Astrocyte (in vitro differentiated cells and primary cell): Measurements from ENCODE around the gene TACSTD2. TPM values are rescaled to one million over a fixed set of nuclear protein-coding genes. Genes with fewer than 3 reads are reported as not detected.
A peak's percentile ranks its signal among the peaks of the same experiment; 100 is the strongest.
"Not testable (repeated sequence)": the region's sequence is repeated elsewhere in the genome, so short reads cannot be mapped to it uniquely, and the experiment has no call there.

Experiments used
- DNase-seq: peaks from one replicate; pipeline ENCODE4 v3.0.0-alpha.2; 2010; ENCODE audit warnings: low read depth
- FAIRE-seq: peaks from 2 replicates; lab custom pipeline; 2011; peaks lifted over from hg19 to GRCh38; lab: Jason Lieb, UNC
- H2AFZ ChIP-seq: 2 replicates; pipeline ENCODE4 v1.6.0; 2012; ENCODE audit warnings: low read depth, low read length, inconsistent platforms
- H3K27ac ChIP-seq: 2 replicates; pipeline ENCODE4 v1.5.1; 2011; ENCODE audit warnings: low read depth, low read length, inconsistent platforms
- H3K27me3 ChIP-seq: 2 replicates; pipeline ENCODE4 v1.6.0; 2011; ENCODE audit warnings: low read length, inconsistent platforms; ENCODE audit not compliant: insufficient read depth
- H3K36me3 ChIP-seq: 2 replicates; pipeline ENCODE4 v1.5.1; 2011; ENCODE audit warnings: low read length, inconsistent platforms; ENCODE audit not compliant: insufficient read depth
- H3K4me1 ChIP-seq: 2 replicates; pipeline ENCODE4 v1.5.1; 2011; ENCODE audit warnings: low read length, inconsistent platforms; ENCODE audit not compliant: insufficient read depth
- H3K4me2 ChIP-seq: 2 replicates; pipeline ENCODE4 v1.6.0; 2012; ENCODE audit warnings: low read length, inconsistent platforms
- H3K4me3 ChIP-seq: 2 replicates; pipeline ENCODE4 v1.5.1; 2011; ENCODE audit warnings: low read depth, mild to moderate bottlenecking, low read length, inconsistent platforms; ENCODE audit not compliant: insufficient read depth
- H3K79me2 ChIP-seq: 2 replicates; pipeline ENCODE4 v1.6.0; 2012; ENCODE audit warnings: mild to moderate bottlenecking, low read length, inconsistent platforms; ENCODE audit not compliant: insufficient read depth
- H3K9ac ChIP-seq: 2 replicates; pipeline ENCODE4 v1.6.0; 2012; ENCODE audit warnings: mild to moderate bottlenecking, low read length, inconsistent platforms
- H3K9me3 ChIP-seq: 2 replicates; pipeline ENCODE4 v1.5.1; 2012; ENCODE audit warnings: low read depth, mild to moderate bottlenecking, low read length, inconsistent platforms; ENCODE audit not compliant: insufficient read depth
- H4K20me1 ChIP-seq: 2 replicates; pipeline ENCODE4 v1.6.0; 2012; ENCODE audit warnings: low read length, inconsistent platforms; ENCODE audit not compliant: insufficient read depth
- H3K27ac Mint-ChIP-seq: one replicate; pipeline ENCODE4 v1.8.0; 2021; ENCODE audit warnings: mild to moderate bottlenecking, mixed read lengths; ENCODE audit not compliant: unreplicated experiment
- H3K27me3 Mint-ChIP-seq: one replicate; pipeline ENCODE4 v1.8.0; 2021; ENCODE audit warnings: low read depth, mixed read lengths; ENCODE audit not compliant: unreplicated experiment
- H3K36me3 Mint-ChIP-seq: one replicate; pipeline ENCODE4 v1.8.0; 2021; ENCODE audit warnings: low read depth, mixed read lengths; ENCODE audit not compliant: unreplicated experiment
- H3K4me1 Mint-ChIP-seq: one replicate; pipeline ENCODE4 v1.8.0; 2021; ENCODE audit warnings: low read depth, mixed read lengths; ENCODE audit not compliant: unreplicated experiment
- H3K4me3 Mint-ChIP-seq: one replicate; pipeline ENCODE4 v1.8.0; 2021; ENCODE audit warnings: mild to moderate bottlenecking, moderate library complexity, mixed read lengths; ENCODE audit not compliant: unreplicated experiment
- H3K9me3 Mint-ChIP-seq: one replicate; pipeline ENCODE4 v1.8.0; 2021; ENCODE audit warnings: mild to moderate bottlenecking, mixed read lengths; ENCODE audit not compliant: unreplicated experiment
- EZH2 ChIP-seq: IDR thresholded peaks from 2 replicates; pipeline ENCODE4 v1.6.1; 2012; ENCODE audit warnings: mild to moderate bottlenecking, low read length, inconsistent platforms; ENCODE audit not compliant: insufficient read depth
- total RNA-seq: library from RNA; stranded (reverse); gene quantifications from 2 replicates; pipeline ENCODE4 v1.2.1, GENCODE V29; 2021
- TF ChIP-seq, protein P1 (sequence below): IDR thresholded peaks from 2 replicates; pipeline ENCODE4 v1.5.1; 2011; ENCODE audit warnings: low read depth, mild to moderate bottlenecking, inconsistent platforms, low read length, moderate library complexity; ENCODE audit not compliant: insufficient read depth

The TACSTD2 gene
- total RNA-seq, 1 donor from 2014 or later = 3.0 TPM

DNA sequence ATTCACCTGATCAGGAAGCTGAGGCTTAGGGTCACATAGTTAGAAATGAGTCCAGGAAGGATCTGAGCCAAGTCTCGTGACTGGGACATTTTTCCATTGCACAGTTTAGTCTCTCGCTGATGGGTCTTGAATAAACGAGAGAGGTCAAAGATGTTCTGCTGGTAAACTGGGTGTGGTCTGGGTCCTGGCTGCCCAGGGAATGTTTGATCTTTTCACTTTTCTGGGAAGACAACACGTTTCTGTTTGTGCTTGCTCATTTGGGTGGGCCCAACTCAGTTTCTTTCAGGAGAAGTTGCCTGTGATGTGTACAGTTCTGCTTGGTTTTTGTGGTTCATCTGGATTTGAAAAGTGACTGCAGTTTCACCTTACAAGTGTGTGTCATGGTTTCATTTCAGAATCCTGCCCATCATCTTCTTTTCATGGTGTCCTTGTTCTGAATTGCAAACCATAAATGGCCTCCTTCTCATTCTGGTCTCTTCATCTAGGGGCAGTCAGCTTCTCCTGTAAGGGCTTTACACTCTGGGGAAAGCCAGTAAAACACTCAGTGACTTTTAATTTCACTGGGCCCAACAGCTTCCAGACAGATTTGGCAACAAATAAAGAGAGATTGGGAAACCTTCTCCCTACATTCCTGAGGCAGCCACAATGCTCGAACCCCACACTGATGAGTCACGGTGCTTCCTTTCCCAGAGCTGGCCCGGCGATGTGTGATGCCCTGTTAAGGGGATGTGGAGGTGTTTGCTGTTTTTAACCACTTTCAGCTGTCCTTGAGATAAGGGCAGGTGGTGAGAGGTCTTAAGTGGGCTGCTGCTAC is 7.2 kb upstream of the TACSTD2 start:
- no peaks in the 10 kb centered on the region for H3K36me3 Mint-ChIP-seq

DNA sequence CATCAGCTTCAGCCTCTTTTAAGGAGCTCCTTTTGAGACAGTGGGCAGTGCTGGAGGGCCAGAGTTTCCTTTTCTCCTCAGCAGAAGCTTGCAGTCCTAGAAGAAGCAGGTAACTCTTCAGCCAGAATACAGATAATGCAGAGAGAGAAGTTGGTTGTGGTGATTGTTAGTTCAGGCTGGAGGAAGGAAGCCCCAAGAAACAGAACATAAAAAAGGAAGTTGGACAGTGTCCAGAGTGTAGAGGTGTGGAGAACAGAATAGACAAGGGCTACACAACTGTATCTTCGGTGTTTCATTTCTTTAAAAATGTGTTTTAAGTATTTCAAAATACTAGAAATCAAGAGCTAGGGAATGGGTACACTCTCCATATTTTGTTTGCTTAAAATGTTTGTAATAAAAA is 6.4 kb upstream of the TACSTD2 start:
- no peak for DNase-seq
- TF ChIP-seq, protein P1, sequence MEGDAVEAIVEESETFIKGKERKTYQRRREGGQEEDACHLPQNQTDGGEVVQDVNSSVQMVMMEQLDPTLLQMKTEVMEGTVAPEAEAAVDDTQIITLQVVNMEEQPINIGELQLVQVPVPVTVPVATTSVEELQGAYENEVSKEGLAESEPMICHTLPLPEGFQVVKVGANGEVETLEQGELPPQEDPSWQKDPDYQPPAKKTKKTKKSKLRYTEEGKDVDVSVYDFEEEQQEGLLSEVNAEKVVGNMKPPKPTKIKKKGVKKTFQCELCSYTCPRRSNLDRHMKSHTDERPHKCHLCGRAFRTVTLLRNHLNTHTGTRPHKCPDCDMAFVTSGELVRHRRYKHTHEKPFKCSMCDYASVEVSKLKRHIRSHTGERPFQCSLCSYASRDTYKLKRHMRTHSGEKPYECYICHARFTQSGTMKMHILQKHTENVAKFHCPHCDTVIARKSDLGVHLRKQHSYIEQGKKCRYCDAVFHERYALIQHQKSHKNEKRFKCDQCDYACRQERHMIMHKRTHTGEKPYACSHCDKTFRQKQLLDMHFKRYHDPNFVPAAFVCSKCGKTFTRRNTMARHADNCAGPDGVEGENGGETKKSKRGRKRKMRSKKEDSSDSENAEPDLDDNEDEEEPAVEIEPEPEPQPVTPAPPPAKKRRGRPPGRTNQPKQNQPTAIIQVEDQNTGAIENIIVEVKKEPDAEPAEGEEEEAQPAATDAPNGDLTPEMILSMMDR = no peak
- no peak for TF ChIP-seq EZH2
- peak overlapping the region; percentile 81 for H3K27ac ChIP-seq
- H3K4me1 Mint-ChIP-seq = peaks cover 39% of the 10 kb centered on the region
- H4K20me1 ChIP-seq = no peaks in the 10 kb centered on the region
- FAIRE-seq = no peak
- no peaks in the 10 kb centered on the region for H3K36me3 Mint-ChIP-seq
- no peaks in the 10 kb centered on the region for H3K79me2 ChIP-seq
- H3K9me3 Mint-ChIP-seq = no peaks in the 10 kb centered on the region
- no peak overlapping the region for H2AFZ ChIP-seq
- no peak overlapping the region for H3K9ac ChIP-seq
- no peaks in the 10 kb centered on the region for H3K36me3 ChIP-seq
- no peak overlapping the region for H3K4me3 Mint-ChIP-seq
- no peaks in the 10 kb centered on the region for H3K9me3 ChIP-seq
- H3K27ac Mint-ChIP-seq = no peak overlapping the region
- no peaks in the 10 kb centered on the region for H3K27me3 Mint-ChIP-seq
- H3K4me2 ChIP-seq = no peak overlapping the region
- peaks cover 35% of the 10 kb centered on the region for H3K4me1 ChIP-seq
- H3K4me3 ChIP-seq = no peak overlapping the region
- no peaks in the 10 kb centered on the region for H3K27me3 ChIP-seq

More for the DNA sequence above, 7.2 kb upstream of the TACSTD2 start:
- Histone ChIP-seq H3K9ac (peak overlapping the region; percentile 65), H3K27ac (peak overlapping the region; percentile 81), H3K9me3 (no peaks in the 10 kb centered on the region), H3K4me2 (peak overlapping the region; percentile 67), H2AFZ (peak overlapping the region; percentile 3), H3K36me3 (no peaks in the 10 kb centered on the region), H3K27me3 (no peaks in the 10 kb centered on the region), H3K4me1 (peaks cover 35% of the 10 kb centered on the region), H3K79me2 (no peaks in the 10 kb centered on the region), H3K4me3 (peak overlapping the region; percentile 2), H4K20me1 (no peaks in the 10 kb centered on the region)
- FAIRE-seq (no peak), DNase-seq (peak; percentile 97)
- TF ChIP-seq, protein P1 = no peak
- TF ChIP-seq EZH2 = no peak
- no peaks in the 10 kb centered on the region for H3K9me3 Mint-ChIP-seq
- no peak overlapping the region for H3K4me3 Mint-ChIP-seq
- H3K27ac Mint-ChIP-seq = peak overlapping the region; percentile 85
- no peaks in the 10 kb centered on the region for H3K27me3 Mint-ChIP-seq
- peaks cover 39% of the 10 kb centered on the region for H3K4me1 Mint-ChIP-seq

DNA sequence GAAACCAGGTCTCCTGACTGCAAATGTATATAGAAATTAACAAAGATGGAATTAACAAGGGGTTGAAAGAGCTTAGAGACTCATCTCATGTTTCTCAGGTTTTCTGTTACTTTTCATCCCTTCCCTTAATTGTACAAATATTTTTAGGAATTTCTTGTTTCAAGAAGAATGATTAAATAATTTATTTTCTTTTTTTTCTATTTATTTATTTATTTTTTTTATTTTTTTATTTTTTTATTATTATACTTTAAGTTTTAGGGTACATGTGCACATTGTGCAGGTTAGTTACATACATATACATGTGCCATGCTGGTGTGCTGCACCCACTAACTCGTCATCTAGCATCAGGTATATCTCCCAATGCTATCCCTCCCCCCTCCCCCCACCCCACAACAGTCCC is 5.1 kb upstream of the TACSTD2 start:
- peaks cover 39% of the 10 kb centered on the region for H3K4me1 Mint-ChIP-seq
- H3K4me1 ChIP-seq = peaks cover 35% of the 10 kb centered on the region
- H3K4me3 ChIP-seq, H4K20me1 ChIP-seq, H3K79me2 ChIP-seq, H2AFZ ChIP-seq, H3K9me3 ChIP-seq, H3K27me3 Mint-ChIP-seq, H3K36me3 ChIP-seq, DNase-seq, H3K27ac Mint-ChIP-seq, H3K4me2 ChIP-seq, H3K9ac ChIP-seq, H3K27me3 ChIP-seq, H3K4me3 Mint-ChIP-seq, FAIRE-seq, H3K9me3 Mint-ChIP-seq, H3K36me3 Mint-ChIP-seq, H3K27ac ChIP-seq: not testable (repeated sequence)
